GM18868 (cell line): ENCODE measurements around the gene NRN1.
"Not testable (repeated sequence)": the region's sequence is repeated elsewhere in the genome, so short reads cannot be mapped to it uniquely, and the experiment has no call there.

Experiments
- ATAC-seq: cut with Tn5 transposase; IDR thresholded peaks from one replicate; pipeline ENCODE4 v1.9.1; 2021; ENCODE audit warnings: mild to moderate bottlenecking, moderate library complexity; ENCODE audit not compliant: unreplicated experiment

Gene NRN1

GRCh38 chr6:5984150-5985089, 22.3 kb downstream of the NRN1 start:
- ATAC-seq, result no peak

- ATAC-seq, result no peak
Measured at GRCh38 chr6:5981126-5982026, 25.3 kb downstream of the NRN1 start.

GRCh38 chr6:5979650-5980420, 26.9 kb downstream of the NRN1 start:
- ATAC-seq, result no peak

- ATAC-seq, result no peak
Measured at GRCh38 chr6:5976811-5977210, 29.9 kb downstream of the NRN1 start.

- ATAC-seq, result no peak
Measured at GRCh38 chr6:5968817-5969734, 37.6 kb downstream of the NRN1 start.

GRCh38 chr6:5968036-5968435, 38.7 kb downstream of the NRN1 start:
- not testable (repeated sequence) for ATAC-seq

GRCh38 chr6:5967594-5967993, 39.1 kb downstream of the NRN1 start:
- ATAC-seq, result no peak

- ATAC-seq, result no peak
Measured at GRCh38 chr6:5962794-5963193, 43.9 kb downstream of the NRN1 start.

GRCh38 chr6:5961836-5962235, 44.9 kb downstream of the NRN1 start:
- no peak for ATAC-seq

GRCh38 chr6:5960456-5960855, 46.3 kb downstream of the NRN1 start:
- no peak for ATAC-seq

- no peak for ATAC-seq
Measured at GRCh38 chr6:5958921-5959320, 47.8 kb downstream of the NRN1 start.

- no peak for ATAC-seq
Measured at GRCh38 chr6:5956939-5957338, 49.8 kb downstream of the NRN1 start.

GRCh38 chr6:5950361-5950785, 56.4 kb downstream of the NRN1 start:
- no peak for ATAC-seq
